T-helper 1 cell treated with Interleukin-12 subunit alpha and Interleukin-12 subunit beta and Interleukin-4 antibody, amounts not matched to agents 30 μg/mL and 1 μg/mL, for 36 hours (primary cell): ENCODE measurements around the gene APOA5.

ENCODE experiments used
- H3K27ac Mint-ChIP-seq: one replicate; pipeline ENCODE4 v1.8.0; 2021; ENCODE audit warnings: mild to moderate bottlenecking, mixed read lengths
- H3K27me3 Mint-ChIP-seq: one replicate; pipeline ENCODE4 v1.8.0; 2021; ENCODE audit warnings: low read depth, mixed read lengths
- H3K36me3 Mint-ChIP-seq: one replicate; pipeline ENCODE4 v1.8.0; 2021; ENCODE audit warnings: low read depth, mixed read lengths
- H3K4me1 Mint-ChIP-seq: one replicate; pipeline ENCODE4 v1.8.0; 2021; ENCODE audit warnings: low read depth, mixed read lengths
- H3K4me3 Mint-ChIP-seq: one replicate; pipeline ENCODE4 v1.8.0; 2021; ENCODE audit warnings: mild to moderate bottlenecking, moderate library complexity, mixed read lengths
- H3K9me3 Mint-ChIP-seq: one replicate; pipeline ENCODE4 v1.8.0; 2021; ENCODE audit warnings: mixed read lengths

The APOA5 gene

DNA sequence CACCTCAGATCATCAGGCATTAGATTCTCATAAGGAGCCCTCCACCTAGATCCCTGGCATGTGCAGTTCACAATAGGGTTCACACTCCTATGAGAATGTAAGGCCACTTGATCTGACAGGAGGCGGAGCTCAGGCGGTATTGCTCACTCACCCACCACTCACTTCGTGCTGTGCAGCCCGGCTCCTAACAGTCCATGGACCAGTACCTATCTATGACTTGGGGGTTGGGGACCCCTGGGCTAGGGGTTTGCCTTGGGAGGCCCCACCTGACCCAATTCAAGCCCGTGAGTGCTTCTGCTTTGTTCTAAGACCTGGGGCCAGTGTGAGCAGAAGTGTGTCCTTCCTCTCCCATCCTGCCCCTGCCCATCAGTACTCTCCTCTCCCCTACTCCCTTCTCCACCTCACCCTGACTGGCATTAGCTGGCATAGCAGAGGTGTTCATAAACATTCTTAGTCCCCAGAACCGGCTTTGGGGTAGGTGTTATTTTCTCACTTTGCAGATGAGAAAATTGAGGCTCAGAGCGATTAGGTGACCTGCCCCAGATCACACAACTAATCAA lies 40.2 kb upstream of the APOA5 start:
- H3K36me3 Mint-ChIP-seq: no peaks in the 10 kb centered on the region
- no peak overlapping the region for H3K4me3 Mint-ChIP-seq
- H3K27me3 Mint-ChIP-seq: peaks cover 4% of the 10 kb centered on the region
- peak overlapping the region; percentile 45 for H3K27ac Mint-ChIP-seq
- H3K4me1 Mint-ChIP-seq: peaks cover 8% of the 10 kb centered on the region
- H3K9me3 Mint-ChIP-seq: no peaks in the 10 kb centered on the region

DNA sequence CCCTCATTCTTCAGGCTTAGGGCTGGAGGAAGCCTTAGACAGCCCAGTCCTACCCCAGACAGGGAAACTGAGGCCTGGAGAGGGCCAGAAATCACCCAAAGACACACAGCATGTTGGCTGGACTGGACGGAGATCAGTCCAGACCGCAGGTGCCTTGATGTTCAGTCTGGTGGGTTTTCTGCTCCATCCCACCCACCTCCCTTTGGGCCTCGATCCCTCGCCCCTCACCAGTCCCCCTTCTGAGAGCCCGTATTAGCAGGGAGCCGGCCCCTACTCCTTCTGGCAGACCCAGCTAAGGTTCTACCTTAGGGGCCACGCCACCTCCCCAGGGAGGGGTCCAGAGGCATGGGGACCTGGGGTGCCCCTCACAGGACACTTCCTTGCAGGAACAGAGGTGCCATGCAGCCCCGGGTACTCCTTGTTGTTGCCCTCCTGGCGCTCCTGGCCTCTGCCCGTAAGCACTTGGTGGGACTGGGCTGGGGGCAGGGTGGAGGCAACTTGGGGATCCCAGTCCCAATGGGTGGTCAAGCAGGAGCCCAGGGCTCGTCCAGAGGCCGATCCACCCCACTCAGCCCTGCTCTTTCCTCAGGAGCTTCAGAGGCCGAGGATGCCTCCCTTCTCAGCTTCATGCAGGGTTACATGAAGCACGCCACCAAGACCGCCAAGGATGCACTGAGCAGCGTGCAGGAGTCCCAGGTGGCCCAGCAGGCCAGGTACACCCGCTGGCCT lies 38.7 kb upstream of the APOA5 start:
- Mint-ChIP-seq H3K27me3 (peaks cover 4% of the 10 kb centered on the region), H3K9me3 (no peaks in the 10 kb centered on the region), H3K36me3 (no peaks in the 10 kb centered on the region), H3K27ac (no peak overlapping the region), H3K4me3 (no peak overlapping the region), H3K4me1 (peaks cover 5% of the 10 kb centered on the region)

- Mint-ChIP-seq H3K9me3 (no peaks in the 10 kb centered on the region), H3K4me1 (peaks cover 3% of the 10 kb centered on the region), H3K27me3 (peaks cover under 1% of the 10 kb centered on the region), H3K36me3 (no peaks in the 10 kb centered on the region), H3K4me3 (no peak within 1 kb of the TSS), H3K27ac (no peak within 1 kb of the TSS)
These were observed 38.0 kb upstream of the APOA5 start, which contains the start of gene APOC3 for GRCh38 chr11:116829525-116830183. TSS of gene APOC3 (plus strand) at chr11:116829907. CDS start at chr11:116830583, 676 bp downstream.

DNA sequence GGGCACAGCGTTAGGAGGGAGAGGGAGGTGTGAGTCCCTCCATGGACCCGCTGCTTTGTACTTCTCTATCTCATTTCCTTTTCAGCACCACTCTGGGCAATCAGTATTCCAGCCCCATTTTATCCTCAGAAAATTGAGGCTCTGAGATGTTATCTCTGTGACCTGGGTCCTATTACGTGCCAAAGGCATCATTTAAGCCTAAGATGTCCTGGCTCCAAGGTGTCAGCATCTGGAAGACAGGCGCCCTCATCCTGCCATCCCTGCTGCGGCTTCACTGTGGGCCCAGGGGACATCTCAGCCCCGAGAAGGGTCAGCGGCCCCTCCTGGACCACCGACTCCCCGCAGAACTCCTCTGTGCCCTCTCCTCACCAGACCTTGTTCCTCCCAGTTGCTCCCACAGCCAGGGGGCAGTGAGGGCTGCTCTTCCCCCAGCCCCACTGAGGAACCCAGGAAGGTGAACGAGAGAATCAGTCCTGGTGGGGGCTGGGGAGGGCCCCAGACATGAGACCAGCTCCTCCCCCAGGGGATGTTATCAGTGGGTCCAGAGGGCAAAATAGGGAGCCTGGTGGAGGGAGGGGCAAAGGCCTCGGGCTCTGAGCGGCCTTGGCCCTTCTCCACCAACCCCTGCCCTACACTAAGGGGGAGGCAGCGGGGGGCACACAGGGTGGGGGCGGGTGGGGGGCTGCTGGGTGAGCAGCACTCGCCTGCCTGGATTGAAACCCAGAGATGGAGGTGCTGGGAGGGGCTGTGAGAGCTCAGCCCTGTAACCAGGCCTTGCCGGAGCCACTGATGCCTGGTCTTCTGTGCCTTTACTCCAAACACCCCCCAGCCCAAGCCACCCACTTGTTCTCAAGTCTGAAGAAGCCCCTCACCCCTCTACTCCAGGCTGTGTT lies 37.2 kb upstream of the APOA5 start:
- no peaks in the 10 kb centered on the region for H3K9me3 Mint-ChIP-seq
- H3K27ac Mint-ChIP-seq: no peak overlapping the region
- peaks cover 3% of the 10 kb centered on the region for H3K4me1 Mint-ChIP-seq
- H3K4me3 Mint-ChIP-seq: no peak overlapping the region
- no peaks in the 10 kb centered on the region for H3K27me3 Mint-ChIP-seq
- H3K36me3 Mint-ChIP-seq: no peaks in the 10 kb centered on the region

DNA sequence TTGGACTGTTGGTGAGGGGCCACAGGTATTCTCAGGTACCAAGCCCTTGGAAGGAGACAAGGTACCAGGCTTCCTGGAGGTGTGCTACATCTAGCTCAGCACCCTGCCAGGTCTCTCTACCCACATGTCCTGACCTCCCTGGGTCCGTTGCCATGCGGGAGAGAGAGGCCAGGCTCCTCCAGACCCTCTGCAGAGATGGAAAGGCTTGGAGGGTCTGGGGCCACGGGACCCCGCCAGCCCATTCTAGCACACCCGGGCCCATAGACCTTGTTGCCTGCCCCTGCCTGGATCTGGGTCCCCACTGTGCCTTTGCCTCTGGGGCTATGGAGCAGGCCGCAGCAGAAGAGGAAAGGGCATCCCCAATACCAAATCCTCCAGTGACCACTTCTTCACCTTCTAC lies 35.8 kb upstream of the APOA5 start:
- Mint-ChIP-seq H3K27me3 (no peaks in the 10 kb centered on the region), H3K4me3 (no peak overlapping the region), H3K27ac (no peak overlapping the region), H3K4me1 (no peaks in the 10 kb centered on the region), H3K36me3 (no peaks in the 10 kb centered on the region), H3K9me3 (no peaks in the 10 kb centered on the region)

DNA sequence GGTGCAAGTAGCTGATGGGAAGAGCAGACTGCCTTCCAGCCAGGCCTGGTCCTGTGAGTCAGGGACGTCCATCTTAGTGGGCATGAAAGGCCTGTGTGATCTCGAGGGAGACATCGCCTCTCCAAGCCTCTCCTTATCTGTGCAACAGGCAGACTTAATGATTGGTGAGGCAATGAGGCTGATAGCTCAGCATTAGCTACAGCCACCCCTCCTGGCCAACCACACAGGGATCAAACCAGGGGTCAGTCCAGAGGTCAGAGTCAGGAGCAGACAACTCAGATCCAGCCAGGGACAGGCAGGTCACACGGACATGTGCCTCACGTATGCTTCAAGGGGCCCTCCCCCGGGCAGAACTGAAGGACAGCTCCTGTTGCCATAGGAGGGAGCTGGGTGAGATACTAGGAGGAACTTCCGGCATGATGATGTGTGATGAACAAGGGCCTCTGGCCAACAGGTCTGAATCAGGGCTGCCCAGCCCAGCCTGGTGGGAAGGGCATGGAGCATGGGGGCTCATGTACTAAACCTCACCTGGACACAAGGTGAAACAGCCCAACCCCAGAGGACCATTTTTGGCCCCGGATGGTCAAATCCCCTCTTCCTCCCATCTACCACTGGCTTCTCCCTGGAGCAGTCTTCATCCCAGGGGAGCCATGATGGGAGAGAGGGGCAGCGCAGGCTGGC lies 35.2 kb upstream of the APOA5 start:
- H3K27ac Mint-ChIP-seq: no peak overlapping the region
- H3K36me3 Mint-ChIP-seq: no peaks in the 10 kb centered on the region
- no peaks in the 10 kb centered on the region for H3K4me1 Mint-ChIP-seq
- no peak overlapping the region for H3K4me3 Mint-ChIP-seq
- no peaks in the 10 kb centered on the region for H3K27me3 Mint-ChIP-seq
- no peaks in the 10 kb centered on the region for H3K9me3 Mint-ChIP-seq

- Mint-ChIP-seq H3K27me3 (no peaks in the 10 kb centered on the region), H3K36me3 (no peaks in the 10 kb centered on the region), H3K9me3 (no peaks in the 10 kb centered on the region), H3K27ac (no peak overlapping the region), H3K4me3 (no peak overlapping the region), H3K4me1 (no peaks in the 10 kb centered on the region)
These were observed 34.4 kb upstream of the APOA5 start for GRCh38 chr11:116825854-116826750.

- no peaks in the 10 kb centered on the region for H3K27me3 Mint-ChIP-seq
- no peaks in the 10 kb centered on the region for H3K9me3 Mint-ChIP-seq
- no peaks in the 10 kb centered on the region for H3K4me1 Mint-ChIP-seq
- H3K4me3 Mint-ChIP-seq: no peak overlapping the region
- no peak overlapping the region for H3K27ac Mint-ChIP-seq
- no peaks in the 10 kb centered on the region for H3K36me3 Mint-ChIP-seq
These were observed 33.8 kb upstream of the APOA5 start for GRCh38 chr11:116825434-116825833.

GRCh38 chr11:116823031-116823843 lies 31.6 kb upstream of the APOA5 start, which contains the start of gene APOA4:
TSS of gene APOA4 (minus strand) at chr11:116823304. CDS start at chr11:116823191, 113 bp downstream.
- H3K36me3 Mint-ChIP-seq: no peaks in the 10 kb centered on the region
- H3K4me1 Mint-ChIP-seq: no peaks in the 10 kb centered on the region
- no peak within 1 kb of the TSS for H3K4me3 Mint-ChIP-seq
- no peaks in the 10 kb centered on the region for H3K9me3 Mint-ChIP-seq
- no peak within 1 kb of the TSS for H3K27ac Mint-ChIP-seq
- H3K27me3 Mint-ChIP-seq: no peaks in the 10 kb centered on the region

- Mint-ChIP-seq H3K9me3 (no peaks in the 10 kb centered on the region), H3K36me3 (no peaks in the 10 kb centered on the region), H3K4me3 (no peak overlapping the region), H3K27ac (no peak overlapping the region), H3K27me3 (no peaks in the 10 kb centered on the region), H3K4me1 (no peaks in the 10 kb centered on the region)
These were observed 30.9 kb upstream of the APOA5 start for GRCh38 chr11:116822575-116822974.

DNA sequence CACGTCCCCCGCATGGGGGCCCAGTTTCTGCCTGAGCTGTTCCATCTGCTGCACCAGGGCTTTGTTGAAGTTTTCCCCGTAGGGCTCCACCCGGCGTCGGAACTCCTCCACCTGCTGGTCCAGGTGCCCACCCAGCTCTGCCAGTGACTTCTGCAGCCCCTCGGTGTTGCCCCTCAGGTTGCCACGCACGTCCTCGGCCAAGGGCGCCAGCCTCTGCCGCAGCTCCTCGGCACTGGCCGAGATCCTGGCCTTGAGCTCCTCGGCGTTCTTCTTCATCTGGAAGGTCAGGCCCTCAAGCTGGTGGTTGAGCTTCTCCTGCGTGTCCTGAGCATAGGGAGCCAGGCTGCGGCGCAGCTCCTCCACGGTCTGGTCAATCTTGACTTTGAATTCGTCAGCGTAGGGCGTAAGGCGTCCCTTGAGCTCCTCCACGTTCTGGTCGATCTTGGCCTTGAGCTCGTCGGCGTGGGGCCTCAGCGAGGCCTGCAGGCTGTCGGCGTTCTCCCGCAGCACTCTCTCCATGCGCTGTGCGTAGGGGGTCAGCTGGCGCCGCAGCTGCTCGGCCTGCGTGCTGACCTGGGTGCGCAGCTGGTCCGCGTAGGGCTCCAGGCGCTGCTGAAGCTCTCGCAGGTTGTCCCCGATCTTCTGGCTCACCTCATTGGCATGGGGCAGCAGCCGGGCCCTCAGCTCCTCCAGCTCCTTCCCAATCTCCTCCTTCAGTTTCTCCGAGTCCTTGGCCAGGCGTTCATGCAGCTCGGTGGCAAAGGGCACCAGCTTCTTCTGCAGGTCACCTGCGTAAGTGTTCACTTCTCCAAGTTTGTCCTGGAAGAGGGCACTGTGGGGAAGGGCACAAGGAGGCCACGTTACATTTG lies 29.6 kb upstream of the APOA5 start:
- no peaks in the 10 kb centered on the region for H3K27me3 Mint-ChIP-seq
- H3K36me3 Mint-ChIP-seq: no peaks in the 10 kb centered on the region
- no peaks in the 10 kb centered on the region for H3K9me3 Mint-ChIP-seq
- H3K4me1 Mint-ChIP-seq: no peaks in the 10 kb centered on the region
- no peak overlapping the region for H3K4me3 Mint-ChIP-seq
- H3K27ac Mint-ChIP-seq: no peak overlapping the region

DNA sequence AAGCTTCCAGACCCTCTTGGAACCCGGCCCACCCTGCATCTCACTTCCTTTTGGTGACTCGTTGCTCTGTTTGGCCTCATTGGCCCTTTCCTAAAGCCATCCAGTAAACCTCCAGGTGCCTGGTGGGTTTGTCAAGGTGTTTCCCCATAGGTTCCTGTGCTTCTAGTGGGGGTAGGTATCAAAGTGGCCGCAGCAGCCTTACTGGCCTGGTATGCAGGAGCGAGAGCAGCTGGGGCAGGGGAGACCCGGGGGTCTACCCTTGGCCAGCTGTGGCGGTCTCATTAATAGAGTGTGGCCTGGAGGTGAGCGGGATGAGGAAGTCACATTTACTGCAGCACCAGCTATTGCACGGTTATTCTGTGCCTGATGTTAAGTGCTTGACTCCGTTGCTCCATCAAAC lies 27.4 kb upstream of the APOA5 start:
- Mint-ChIP-seq H3K9me3 (no peaks in the 10 kb centered on the region), H3K4me3 (no peak overlapping the region), H3K4me1 (no peaks in the 10 kb centered on the region), H3K36me3 (no peaks in the 10 kb centered on the region), H3K27ac (no peak overlapping the region), H3K27me3 (no peaks in the 10 kb centered on the region)
